ENCODE results near the gene TTC39C.

The TTC39C gene

DNA sequence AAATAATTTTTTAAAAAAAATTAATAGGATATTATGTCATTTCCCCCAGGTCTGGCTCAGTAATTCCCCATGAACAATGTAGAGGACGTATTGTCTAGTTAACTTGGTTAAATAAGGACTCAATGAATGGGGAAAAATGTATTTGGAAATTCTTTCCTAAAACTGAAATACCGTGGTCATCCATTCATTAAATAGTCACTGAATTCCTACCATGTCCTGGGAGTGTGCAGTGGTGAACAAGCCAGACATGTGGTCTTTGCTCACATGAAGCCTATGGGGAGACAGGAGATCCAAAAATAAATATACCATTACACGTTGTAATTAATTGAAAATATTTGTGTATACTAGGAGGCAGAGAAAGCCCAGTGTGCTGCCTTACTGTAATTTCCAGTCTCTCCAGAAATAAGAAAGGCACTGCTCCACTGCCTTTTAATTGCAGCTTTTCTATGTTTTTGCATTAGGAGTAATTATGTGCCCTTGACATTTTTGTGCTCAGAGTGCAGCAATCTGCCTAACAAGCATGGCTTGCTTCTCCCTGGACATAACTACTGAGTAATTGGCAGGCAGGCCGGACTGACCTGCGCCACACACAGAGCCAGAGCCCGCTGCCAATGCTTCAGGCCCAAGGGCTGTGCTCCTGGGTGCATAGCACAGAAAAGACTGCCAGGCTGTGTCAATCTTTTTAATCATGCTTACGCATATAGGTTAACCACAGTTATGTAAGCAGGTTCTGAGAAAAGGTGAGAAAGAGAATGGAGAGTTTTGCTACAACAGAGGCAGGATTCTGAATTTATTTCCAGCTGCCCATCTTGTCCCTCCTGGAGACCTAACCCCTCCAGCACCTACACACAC is 22.2 kb upstream of the TTC39C start:
- Histone ChIP-seq H3K27me3 (ENCODE audit: insufficient read depth, poor library complexity, severe bottlenecking) (no peaks in the 10 kb centered on the region), H3K27ac (replicated peaks) (no peak overlapping the region), H3K4me3 (replicated peaks; ENCODE audit: insufficient read depth, low read length) (no peak overlapping the region)
- TF ChIP-seq, protein P1, sequence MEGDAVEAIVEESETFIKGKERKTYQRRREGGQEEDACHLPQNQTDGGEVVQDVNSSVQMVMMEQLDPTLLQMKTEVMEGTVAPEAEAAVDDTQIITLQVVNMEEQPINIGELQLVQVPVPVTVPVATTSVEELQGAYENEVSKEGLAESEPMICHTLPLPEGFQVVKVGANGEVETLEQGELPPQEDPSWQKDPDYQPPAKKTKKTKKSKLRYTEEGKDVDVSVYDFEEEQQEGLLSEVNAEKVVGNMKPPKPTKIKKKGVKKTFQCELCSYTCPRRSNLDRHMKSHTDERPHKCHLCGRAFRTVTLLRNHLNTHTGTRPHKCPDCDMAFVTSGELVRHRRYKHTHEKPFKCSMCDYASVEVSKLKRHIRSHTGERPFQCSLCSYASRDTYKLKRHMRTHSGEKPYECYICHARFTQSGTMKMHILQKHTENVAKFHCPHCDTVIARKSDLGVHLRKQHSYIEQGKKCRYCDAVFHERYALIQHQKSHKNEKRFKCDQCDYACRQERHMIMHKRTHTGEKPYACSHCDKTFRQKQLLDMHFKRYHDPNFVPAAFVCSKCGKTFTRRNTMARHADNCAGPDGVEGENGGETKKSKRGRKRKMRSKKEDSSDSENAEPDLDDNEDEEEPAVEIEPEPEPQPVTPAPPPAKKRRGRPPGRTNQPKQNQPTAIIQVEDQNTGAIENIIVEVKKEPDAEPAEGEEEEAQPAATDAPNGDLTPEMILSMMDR (IDR thresholded peaks at IDR 0.05; ENCODE audit: insufficient read depth, low read length), result no peak
- TF ChIP-seq SPI1 (IDR thresholded peaks at IDR 0.05; ENCODE audit: borderline replicate concordance, low read depth) (no peak), POLR2AphosphoS5 (IDR thresholded peaks at IDR 0.05; ENCODE audit: low read depth) (no peak), GABPA (IDR thresholded peaks at IDR 0.05; ENCODE audit: low read depth) (no peak)
- TF ChIP-seq, protein P2, sequence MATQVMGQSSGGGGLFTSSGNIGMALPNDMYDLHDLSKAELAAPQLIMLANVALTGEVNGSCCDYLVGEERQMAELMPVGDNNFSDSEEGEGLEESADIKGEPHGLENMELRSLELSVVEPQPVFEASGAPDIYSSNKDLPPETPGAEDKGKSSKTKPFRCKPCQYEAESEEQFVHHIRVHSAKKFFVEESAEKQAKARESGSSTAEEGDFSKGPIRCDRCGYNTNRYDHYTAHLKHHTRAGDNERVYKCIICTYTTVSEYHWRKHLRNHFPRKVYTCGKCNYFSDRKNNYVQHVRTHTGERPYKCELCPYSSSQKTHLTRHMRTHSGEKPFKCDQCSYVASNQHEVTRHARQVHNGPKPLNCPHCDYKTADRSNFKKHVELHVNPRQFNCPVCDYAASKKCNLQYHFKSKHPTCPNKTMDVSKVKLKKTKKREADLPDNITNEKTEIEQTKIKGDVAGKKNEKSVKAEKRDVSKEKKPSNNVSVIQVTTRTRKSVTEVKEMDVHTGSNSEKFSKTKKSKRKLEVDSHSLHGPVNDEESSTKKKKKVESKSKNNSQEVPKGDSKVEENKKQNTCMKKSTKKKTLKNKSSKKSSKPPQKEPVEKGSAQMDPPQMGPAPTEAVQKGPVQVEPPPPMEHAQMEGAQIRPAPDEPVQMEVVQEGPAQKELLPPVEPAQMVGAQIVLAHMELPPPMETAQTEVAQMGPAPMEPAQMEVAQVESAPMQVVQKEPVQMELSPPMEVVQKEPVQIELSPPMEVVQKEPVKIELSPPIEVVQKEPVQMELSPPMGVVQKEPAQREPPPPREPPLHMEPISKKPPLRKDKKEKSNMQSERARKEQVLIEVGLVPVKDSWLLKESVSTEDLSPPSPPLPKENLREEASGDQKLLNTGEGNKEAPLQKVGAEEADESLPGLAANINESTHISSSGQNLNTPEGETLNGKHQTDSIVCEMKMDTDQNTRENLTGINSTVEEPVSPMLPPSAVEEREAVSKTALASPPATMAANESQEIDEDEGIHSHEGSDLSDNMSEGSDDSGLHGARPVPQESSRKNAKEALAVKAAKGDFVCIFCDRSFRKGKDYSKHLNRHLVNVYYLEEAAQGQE (IDR thresholded peaks at IDR 0.05; ENCODE audit: insufficient replicate concordance, low read depth), result no peak
- no peak for DNase-seq (ENCODE audit: low read depth in 1 of 2, low spot score in 1 of 2)

DNA sequence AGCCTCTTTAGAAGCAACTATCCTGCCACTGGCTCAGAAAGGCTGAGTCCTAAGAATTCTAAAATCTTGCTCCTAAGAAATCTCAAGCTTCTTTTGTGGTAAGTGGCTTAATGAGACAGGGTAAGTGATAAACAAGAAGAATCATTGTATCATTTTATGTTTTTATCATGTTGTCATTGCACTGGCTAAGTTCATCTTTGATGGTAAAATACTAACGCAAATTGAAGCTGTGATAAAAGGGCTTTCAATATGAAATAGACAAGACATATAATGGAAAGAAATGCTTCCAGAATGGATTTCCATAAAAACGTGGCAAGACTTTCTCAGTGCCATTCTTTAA is 21.6 kb upstream of the TTC39C start:
- TF ChIP-seq, protein P1 (IDR thresholded peaks at IDR 0.05; ENCODE audit: insufficient read depth, low read length), result no peak
- TF ChIP-seq SPI1 (IDR thresholded peaks at IDR 0.05; ENCODE audit: borderline replicate concordance, low read depth) (no peak), POLR2AphosphoS5 (IDR thresholded peaks at IDR 0.05; ENCODE audit: low read depth) (no peak), GABPA (IDR thresholded peaks at IDR 0.05; ENCODE audit: low read depth) (no peak)
- TF ChIP-seq, protein P2 (IDR thresholded peaks at IDR 0.05; ENCODE audit: insufficient replicate concordance, low read depth), result no peak
- H3K4me3 ChIP-seq (replicated peaks; ENCODE audit: insufficient read depth, low read length), result no peak overlapping the region
- H3K27ac ChIP-seq (replicated peaks), result no peak overlapping the region
- no peaks in the 10 kb centered on the region for H3K27me3 ChIP-seq (ENCODE audit: insufficient read depth, poor library complexity, severe bottlenecking)
- no peak for DNase-seq (ENCODE audit: low read depth in 1 of 2, low spot score in 1 of 2)

DNA sequence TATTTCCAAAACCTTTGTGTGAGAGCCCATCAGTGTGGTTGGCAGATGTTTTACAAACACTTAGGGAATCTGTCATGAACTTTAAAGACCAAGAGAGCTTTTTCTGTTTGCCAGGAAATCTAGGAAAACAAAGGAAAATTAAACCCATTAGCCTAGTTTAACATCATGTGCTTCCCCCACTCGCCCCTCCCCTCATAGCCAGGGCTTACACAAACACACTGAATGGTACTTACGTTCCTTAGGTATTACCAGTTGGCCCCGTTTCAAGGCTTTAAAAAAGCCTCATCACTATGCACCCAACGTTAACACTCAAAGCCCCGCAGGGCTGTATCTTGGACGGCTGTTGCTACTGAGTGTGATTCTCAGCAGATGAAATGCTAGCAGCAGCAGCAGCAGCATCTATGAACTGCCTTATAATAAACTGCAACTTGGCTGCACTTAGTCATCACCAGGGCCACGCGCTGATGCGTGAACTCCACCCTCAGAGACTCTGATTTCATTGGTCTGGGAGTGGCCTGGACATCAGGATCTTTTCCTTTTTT is 20.1 kb upstream of the TTC39C start:
- no peak for DNase-seq (ENCODE audit: low read depth in 1 of 2, low spot score in 1 of 2)
- no peak overlapping the region for H3K27ac ChIP-seq (replicated peaks)
- TF ChIP-seq, protein P2 (IDR thresholded peaks at IDR 0.05; ENCODE audit: insufficient replicate concordance, low read depth), result no peak
- TF ChIP-seq GABPA (IDR thresholded peaks at IDR 0.05; ENCODE audit: low read depth) (no peak), POLR2AphosphoS5 (IDR thresholded peaks at IDR 0.05; ENCODE audit: low read depth) (no peak), SPI1 (IDR thresholded peaks at IDR 0.05; ENCODE audit: borderline replicate concordance, low read depth) (no peak)
- H3K27me3 ChIP-seq (ENCODE audit: insufficient read depth, poor library complexity, severe bottlenecking), result no peaks in the 10 kb centered on the region
- no peak overlapping the region for H3K4me3 ChIP-seq (replicated peaks; ENCODE audit: insufficient read depth, low read length)
